ENCODE data around the gene TTC9C.
A peak's percentile ranks its signal among the peaks of the same experiment; 100 is the strongest.

The TTC9C gene

DNA sequence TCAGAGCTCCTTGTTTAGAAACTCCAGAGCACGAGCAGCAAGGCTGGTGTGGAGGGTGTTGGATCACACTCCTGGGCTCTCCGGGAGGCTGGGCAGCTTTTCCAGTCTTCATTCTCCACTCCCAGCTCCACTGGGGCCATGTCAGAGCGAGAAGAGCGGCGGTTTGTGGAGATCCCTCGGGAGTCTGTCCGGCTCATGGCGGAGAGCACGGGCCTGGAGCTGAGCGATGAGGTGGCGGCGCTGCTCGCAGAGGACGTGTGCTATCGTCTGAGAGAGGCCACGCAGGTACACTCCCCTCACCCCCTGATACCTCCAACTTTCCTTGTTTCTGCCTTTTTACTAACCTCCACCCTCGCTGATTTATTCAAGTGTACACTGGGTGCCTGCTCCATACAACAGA, 47.4 kb downstream of the TTC9C start:
- Histone ChIP-seq H3K36me3 (ENCODE audit: control insufficient read depth in 4 of 4, insufficient read depth in 4 of 4, low read length in 3 of 4) (peaks cover 5 to 46% (median 19%) of the 10 kb centered on the region in 4 experiments), H3K4me3 (ENCODE audit: control insufficient read depth in 1 of 7, extremely low read depth in 1 of 7, insufficient read depth in 4 of 7, low read depth in 2 of 7, low read length in 6 of 7) (no peak overlapping the region), H3K9me3 (ENCODE audit: control extremely low read depth in 1 of 5, control insufficient read depth in 4 of 5, insufficient read depth in 2 of 5, low read depth in 1 of 5, low read length in 4 of 5) (no peaks in the 10 kb centered on the region), H3K27me3 (replicated peaks in 2 of 5; ENCODE audit: control insufficient read depth in 4 of 5, insufficient read depth in 5 of 5, low read length in 4 of 5) (no peaks in the 10 kb centered on the region), H3K4me1 (ENCODE audit: control extremely low read depth in 1 of 4, control insufficient read depth in 4 of 4, insufficient read depth in 4 of 4, low read length in 3 of 4) (peaks cover 0 to 19% (median 9%) of the 10 kb centered on the region in 4 experiments), H3K27ac (ENCODE audit: insufficient read depth in 1 of 2, low read depth in 1 of 2, low read length in 2 of 2, poor library complexity in 1 of 2, severe bottlenecking in 2 of 2) (no peak overlapping the region)
- no peak for DNase-seq
- POLR2A ChIA-PET = interaction anchor here (0.9 to 1.7 kb wide), 3 partner anchors 11 to 66 kb away, joined by 3 to 5 read pairs (median 5); partner anchors contain the start of genes POLR2G and TMEM179B
- CTCF ChIA-PET = interaction anchor here (1.3 to 4.1 kb wide), 3 partner anchors 10 to 82 kb away, joined by 5 to 24 read pairs (median 5); partner anchors contain the start of gene ZBTB3
- 98% methylated on average over 15 of the region's 17 CpGs for WGBS (ENCODE audit: insufficient coverage)

DNA sequence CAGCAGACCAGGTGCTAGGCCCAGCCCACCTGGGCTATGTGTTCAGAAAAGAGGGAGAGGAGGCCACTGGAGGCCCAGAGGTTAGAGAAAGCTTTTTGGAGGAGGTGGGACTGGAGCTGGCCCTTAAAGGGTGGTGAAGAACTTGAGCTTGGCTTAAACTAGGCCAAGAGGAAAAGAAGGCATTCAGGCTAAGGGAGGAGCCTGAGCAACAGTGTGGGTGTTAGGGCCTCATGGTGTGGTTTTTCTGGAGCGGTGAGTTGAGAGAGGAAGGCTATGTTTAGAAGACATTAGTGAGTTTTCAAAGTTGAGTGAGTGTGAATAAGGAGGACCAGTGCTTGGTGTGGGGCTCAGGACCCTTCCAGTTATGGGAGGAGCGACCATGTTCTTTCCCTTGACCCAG, 49.1 kb downstream of the TTC9C start:
- H3K9me3 ChIP-seq (ENCODE audit: control extremely low read depth in 1 of 5, control insufficient read depth in 4 of 5, insufficient read depth in 2 of 5, low read depth in 1 of 5, low read length in 4 of 5) = no peaks in the 10 kb centered on the region
- POLR2A ChIA-PET = no interaction called here
- peaks cover 0 to 7% (median 0%) of the 10 kb centered on the region in 4 experiments for H3K4me1 ChIP-seq (ENCODE audit: control extremely low read depth in 1 of 4, control insufficient read depth in 4 of 4, insufficient read depth in 4 of 4, low read length in 3 of 4)
- DNase-seq = no peak
- H3K36me3 ChIP-seq (ENCODE audit: control insufficient read depth in 4 of 4, insufficient read depth in 4 of 4, low read length in 3 of 4) = peaks cover 5 to 52% (median 25%) of the 10 kb centered on the region in 4 experiments
- no peaks in the 10 kb centered on the region for H3K27me3 ChIP-seq (replicated peaks in 2 of 5; ENCODE audit: control insufficient read depth in 4 of 5, insufficient read depth in 5 of 5, low read length in 4 of 5)
- CTCF ChIA-PET = interaction anchor here (1.3 to 4.1 kb wide), 3 partner anchors 9 to 89 kb away, joined by 3 to 24 read pairs (median 3); no protein-coding TSS in a partner anchor
- H3K4me3 ChIP-seq (ENCODE audit: control insufficient read depth in 1 of 7, extremely low read depth in 1 of 7, insufficient read depth in 4 of 7, low read depth in 2 of 7, low read length in 6 of 7) = no peak overlapping the region
- WGBS (ENCODE audit: insufficient coverage) = 100% methylated on average over 2 of the region's 2 CpGs
- H3K27ac ChIP-seq (ENCODE audit: insufficient read depth in 1 of 2, low read depth in 1 of 2, low read length in 2 of 2, poor library complexity in 1 of 2, severe bottlenecking in 2 of 2) = no peak overlapping the region

DNA sequence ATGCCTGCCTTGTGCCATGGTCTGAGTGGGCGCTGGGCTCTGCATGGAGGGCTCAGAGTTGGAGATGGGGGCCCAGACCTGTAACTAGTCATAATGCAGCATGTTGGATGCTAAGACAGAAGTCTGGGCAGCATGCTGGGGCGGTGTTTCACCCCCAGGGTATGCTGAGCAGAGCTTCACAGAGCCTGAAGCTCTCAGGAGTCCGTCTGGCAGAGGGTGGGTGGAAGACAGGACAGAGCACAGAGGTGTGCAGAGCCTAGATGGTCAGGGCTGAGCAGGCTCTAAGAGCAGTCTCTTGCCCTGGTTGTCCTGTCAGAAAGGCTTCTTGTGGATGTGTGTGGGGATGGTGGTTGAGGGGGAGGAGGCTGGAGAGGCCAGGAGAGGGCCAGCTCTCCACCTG, 50.2 kb downstream of the TTC9C start:
- H3K36me3 ChIP-seq (ENCODE audit: control insufficient read depth in 4 of 4, insufficient read depth in 4 of 4, low read length in 3 of 4) = peaks cover 5 to 58% (median 31%) of the 10 kb centered on the region in 4 experiments
- no peaks in the 10 kb centered on the region for H3K27me3 ChIP-seq (replicated peaks in 2 of 5; ENCODE audit: control insufficient read depth in 4 of 5, insufficient read depth in 5 of 5, low read length in 4 of 5)
- DNase-seq = no peak
- H3K9me3 ChIP-seq (ENCODE audit: control extremely low read depth in 1 of 5, control insufficient read depth in 4 of 5, insufficient read depth in 2 of 5, low read depth in 1 of 5, low read length in 4 of 5) = no peaks in the 10 kb centered on the region
- POLR2A ChIA-PET = no interaction called here
- H3K4me3 ChIP-seq (ENCODE audit: control insufficient read depth in 1 of 7, extremely low read depth in 1 of 7, insufficient read depth in 4 of 7, low read depth in 2 of 7, low read length in 6 of 7) = no peak overlapping the region
- H3K4me1 ChIP-seq (ENCODE audit: control extremely low read depth in 1 of 4, control insufficient read depth in 4 of 4, insufficient read depth in 4 of 4, low read length in 3 of 4) = peaks cover 0 to 3% (median 0%) of the 10 kb centered on the region in 4 experiments
- H3K27ac ChIP-seq (ENCODE audit: insufficient read depth in 1 of 2, low read depth in 1 of 2, low read length in 2 of 2, poor library complexity in 1 of 2, severe bottlenecking in 2 of 2) = no peak overlapping the region
- 90% methylated on average over 2 of the region's 3 CpGs for WGBS (ENCODE audit: insufficient coverage)
- CTCF ChIA-PET = interaction anchor here (4.1 kb wide), 1 partner anchor 8 kb away, joined by 24 read pairs; no protein-coding TSS in a partner anchor

DNA sequence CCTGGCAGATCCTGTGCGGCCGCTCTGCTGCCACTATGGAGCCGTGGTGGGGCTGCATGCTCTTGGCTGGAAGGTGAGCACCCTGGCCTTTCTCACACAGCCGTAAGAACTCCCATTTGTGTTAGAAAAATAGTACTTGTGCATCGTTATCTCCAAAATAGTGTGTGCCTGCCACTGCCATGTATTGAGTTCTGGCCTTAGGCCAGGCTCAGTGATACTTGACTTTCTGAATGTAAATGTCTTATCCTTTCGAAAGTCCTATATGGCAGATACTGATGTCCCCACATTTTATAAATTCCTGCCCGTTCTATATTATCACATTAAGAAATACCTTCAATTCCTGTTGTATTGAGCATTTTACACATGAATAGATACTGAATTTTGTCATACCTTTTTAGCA, 54.5 kb downstream of the TTC9C start:
- Histone ChIP-seq H3K27me3 (replicated peaks in 2 of 5; ENCODE audit: control insufficient read depth in 4 of 5, insufficient read depth in 5 of 5, low read length in 4 of 5) (no peaks in the 10 kb centered on the region), H3K4me3 (ENCODE audit: control insufficient read depth in 1 of 7, extremely low read depth in 1 of 7, insufficient read depth in 4 of 7, low read depth in 2 of 7, low read length in 6 of 7) (no peak overlapping the region), H3K36me3 (ENCODE audit: control insufficient read depth in 4 of 4, insufficient read depth in 4 of 4, low read length in 3 of 4) (peaks cover 0 to 40% (median 19%) of the 10 kb centered on the region in 4 experiments), H3K4me1 (ENCODE audit: control extremely low read depth in 1 of 4, control insufficient read depth in 4 of 4, insufficient read depth in 4 of 4, low read length in 3 of 4) (peaks cover 4 to 12% (median 10%) of the 10 kb centered on the region in 4 experiments), H3K27ac (ENCODE audit: insufficient read depth in 1 of 2, low read depth in 1 of 2, low read length in 2 of 2, poor library complexity in 1 of 2, severe bottlenecking in 2 of 2) (no peak overlapping the region), H3K9me3 (ENCODE audit: control extremely low read depth in 1 of 5, control insufficient read depth in 4 of 5, insufficient read depth in 2 of 5, low read depth in 1 of 5, low read length in 4 of 5) (no peaks in the 10 kb centered on the region)
- ChIA-PET POLR2A (no interaction called here), CTCF (interaction anchor here (1.1 kb wide), 1 partner anchor 47 kb away, joined by 3 read pairs; no protein-coding TSS in a partner anchor)
- DNase-seq = no peak
- WGBS (ENCODE audit: insufficient coverage) = 96% methylated on average over 7 of the region's 7 CpGs

DNA sequence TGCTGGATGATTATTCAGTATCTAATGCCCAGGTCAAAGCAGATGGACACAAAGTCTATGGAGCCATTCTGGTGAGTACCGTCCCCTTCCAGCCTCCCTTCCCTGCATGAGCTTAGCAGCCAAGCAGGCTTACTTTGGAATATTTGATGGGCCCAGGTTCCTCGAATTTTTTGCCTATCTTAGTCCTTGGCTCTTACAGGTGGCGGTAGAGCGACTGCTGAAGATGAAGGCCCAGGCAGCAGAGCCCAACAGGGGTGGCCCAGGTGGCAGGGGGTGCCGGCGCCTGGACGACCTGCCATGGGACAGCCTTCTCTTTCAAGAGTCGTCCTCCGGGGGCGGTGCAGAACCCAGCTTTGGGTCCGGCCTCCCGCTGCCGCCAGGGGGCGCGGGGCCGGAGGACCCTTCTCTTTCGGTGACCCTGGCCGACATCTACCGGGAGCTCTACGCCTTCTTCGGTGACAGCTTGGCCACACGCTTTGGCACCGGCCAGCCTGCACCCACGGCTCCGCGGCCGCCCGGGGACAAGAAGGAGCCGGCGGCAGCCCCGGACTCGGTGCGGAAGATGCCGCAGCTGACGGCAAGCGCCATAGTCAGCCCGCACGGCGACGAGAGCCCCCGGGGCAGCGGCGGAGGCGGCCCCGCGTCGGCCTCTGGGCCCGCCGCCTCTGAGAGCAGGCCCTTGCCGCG, 58.2 kb downstream of the TTC9C start:
- WGBS (ENCODE audit: insufficient coverage) = 3% methylated on average over 50 of the region's 51 CpGs
- CTCF ChIA-PET = interaction anchor here (0.6 to 7.3 kb wide), 34 partner anchors 8 to 195 kb away, joined by 3 to 54 read pairs (median 5); partner anchors contain the start of genes POLR2G, SLC3A2, TAF6L and TTC9C

DNA sequence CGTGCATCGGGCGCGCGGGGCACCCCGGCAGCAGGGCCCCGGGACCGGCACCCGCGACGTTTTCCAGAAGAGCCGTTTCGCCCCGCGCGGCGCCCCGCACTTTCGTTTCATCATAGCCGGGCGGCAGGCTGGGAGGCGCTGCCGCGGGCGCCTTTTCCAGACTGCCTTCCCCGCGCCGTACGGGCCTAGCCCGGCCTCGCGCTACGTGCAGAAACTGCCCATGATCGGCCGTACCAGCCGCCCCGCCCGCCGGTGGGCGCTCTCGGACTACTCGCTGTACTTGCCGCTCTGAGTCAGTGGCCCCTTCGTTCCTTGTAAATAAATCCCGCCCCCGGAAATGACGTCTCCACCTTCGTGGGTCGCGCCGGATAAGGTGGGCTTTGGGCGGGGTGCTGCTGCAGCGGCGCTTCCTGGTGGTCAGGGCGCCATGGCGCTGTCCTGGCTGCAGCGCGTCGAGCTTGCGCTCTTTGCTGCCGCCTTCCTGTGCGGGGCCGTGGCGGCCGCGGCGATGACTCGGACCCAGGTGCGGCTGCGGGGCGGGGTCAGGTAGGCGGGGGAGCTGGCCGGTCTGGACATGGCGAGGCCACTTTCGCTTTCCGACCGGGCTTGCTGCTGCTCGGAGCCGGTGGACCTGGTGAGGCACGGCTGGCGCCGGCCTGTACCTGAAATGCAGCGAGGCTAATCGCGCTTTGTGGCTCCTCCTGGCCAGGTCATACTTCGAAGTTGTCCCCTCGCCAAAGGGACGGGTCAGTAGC, 58.9 kb downstream of the TTC9C start, which contains the start of gene TMEM179B:
TMEM179B (plus strand) TSS at position 398 of the 755 bp plus-strand sequence; CDS start at position 428, 30 bp downstream.
- no peaks in the 10 kb centered on the region for H3K9me3 ChIP-seq (ENCODE audit: control extremely low read depth in 1 of 5, control insufficient read depth in 4 of 5, insufficient read depth in 2 of 5, low read depth in 1 of 5, low read length in 4 of 5)
- 0% methylated on average over 74 of the region's 88 CpGs for WGBS (ENCODE audit: insufficient coverage)
- peaks cover 6 to 43% (median 24%) of the 10 kb centered on the region in 4 experiments for H3K36me3 ChIP-seq (ENCODE audit: control insufficient read depth in 4 of 4, insufficient read depth in 4 of 4, low read length in 3 of 4)
- H3K4me1 ChIP-seq (ENCODE audit: control extremely low read depth in 1 of 4, control insufficient read depth in 4 of 4, insufficient read depth in 4 of 4, low read length in 3 of 4) = peaks cover 10 to 48% (median 40%) of the 10 kb centered on the region in 4 experiments
- H3K27me3 ChIP-seq (replicated peaks in 2 of 5; ENCODE audit: control insufficient read depth in 4 of 5, insufficient read depth in 5 of 5, low read length in 4 of 5) = no peaks in the 10 kb centered on the region
- CTCF ChIA-PET = interaction anchor here (0.6 to 7.3 kb wide), 32 partner anchors 8 to 196 kb away, joined by 3 to 54 read pairs (median 4); partner anchors contain the start of genes POLR2G, SLC3A2, TAF6L and TEX54
- peak within 1 kb of the TSS; percentile 72 to 88 for H3K27ac ChIP-seq (ENCODE audit: insufficient read depth in 1 of 2, low read depth in 1 of 2, low read length in 2 of 2, poor library complexity in 1 of 2, severe bottlenecking in 2 of 2)
- POLR2A ChIA-PET = interaction anchor here (0.8 to 3.7 kb wide), 15 partner anchors 10 to 196 kb away, joined by 3 to 65 read pairs (median 5); partner anchors contain the start of genes HNRNPUL2, SLC3A2, TAF6L and TTC9C
- peak within 1 kb of the TSS; percentile 75 to 100 (median 97) for H3K4me3 ChIP-seq (ENCODE audit: control insufficient read depth in 1 of 7, extremely low read depth in 1 of 7, insufficient read depth in 4 of 7, low read depth in 2 of 7, low read length in 6 of 7)
- peak; percentile 98 to 99 (median 99) for DNase-seq

More for the DNA sequence above, 58.2 kb downstream of the TTC9C start:
- POLR2A ChIA-PET = interaction anchor here (0.5 to 3.7 kb wide), 15 partner anchors 11 to 1358 kb away, joined by 3 to 65 read pairs (median 5); partner anchors contain the start of genes HNRNPUL2, SLC3A2, TAF6L and TTC9C
- peaks cover 6 to 46% (median 28%) of the 10 kb centered on the region in 4 experiments for H3K36me3 ChIP-seq (ENCODE audit: control insufficient read depth in 4 of 4, insufficient read depth in 4 of 4, low read length in 3 of 4)
- no peaks in the 10 kb centered on the region for H3K27me3 ChIP-seq (replicated peaks in 2 of 5; ENCODE audit: control insufficient read depth in 4 of 5, insufficient read depth in 5 of 5, low read length in 4 of 5)
- peak overlapping the region; percentile 72 to 88 for H3K27ac ChIP-seq (ENCODE audit: insufficient read depth in 1 of 2, low read depth in 1 of 2, low read length in 2 of 2, poor library complexity in 1 of 2, severe bottlenecking in 2 of 2)
- H3K4me3 ChIP-seq (ENCODE audit: control insufficient read depth in 1 of 7, extremely low read depth in 1 of 7, insufficient read depth in 4 of 7, low read depth in 2 of 7, low read length in 6 of 7) = peak overlapping the region; percentile 75 to 100 (median 97)
- no peaks in the 10 kb centered on the region for H3K9me3 ChIP-seq (ENCODE audit: control extremely low read depth in 1 of 5, control insufficient read depth in 4 of 5, insufficient read depth in 2 of 5, low read depth in 1 of 5, low read length in 4 of 5)
- peak; percentile 83 to 87 (median 86) for DNase-seq
- peaks cover 10 to 43% (median 36%) of the 10 kb centered on the region in 4 experiments for H3K4me1 ChIP-seq (ENCODE audit: control extremely low read depth in 1 of 4, control insufficient read depth in 4 of 4, insufficient read depth in 4 of 4, low read length in 3 of 4)

Data from common myeloid progenitor, CD34-positive (primary cell).